Stimulated activated CD8-positive, alpha-beta memory T cell treated with anti-CD3 and anti-CD28 coated beads, Interleukin-15, amount 100 ng/mL, for 1 hour (primary cell): ENCODE measurements around the gene SSX4B.
"Not testable (repeated sequence)": the region's sequence is repeated elsewhere in the genome, so short reads cannot be mapped to it uniquely, and the experiment has no call there.

ENCODE experiments used
- DNase-seq: peaks from one replicate; pipeline ENCODE4 v3.0.0-alpha.2; 2020; ENCODE audit warnings: low read depth

The SSX4B gene, protein sequence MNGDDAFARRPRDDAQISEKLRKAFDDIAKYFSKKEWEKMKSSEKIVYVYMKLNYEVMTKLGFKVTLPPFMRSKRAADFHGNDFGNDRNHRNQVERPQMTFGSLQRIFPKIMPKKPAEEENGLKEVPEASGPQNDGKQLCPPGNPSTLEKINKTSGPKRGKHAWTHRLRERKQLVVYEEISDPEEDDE

GRCh38 chrX:48411860-48412259 lies at the start of gene SSX4B:
Gene SSX4B (minus strand): TSS chrX:48411960. CDS start chrX:48411372, 588 bp downstream.
- not testable (repeated sequence) for DNase-seq

DNA sequence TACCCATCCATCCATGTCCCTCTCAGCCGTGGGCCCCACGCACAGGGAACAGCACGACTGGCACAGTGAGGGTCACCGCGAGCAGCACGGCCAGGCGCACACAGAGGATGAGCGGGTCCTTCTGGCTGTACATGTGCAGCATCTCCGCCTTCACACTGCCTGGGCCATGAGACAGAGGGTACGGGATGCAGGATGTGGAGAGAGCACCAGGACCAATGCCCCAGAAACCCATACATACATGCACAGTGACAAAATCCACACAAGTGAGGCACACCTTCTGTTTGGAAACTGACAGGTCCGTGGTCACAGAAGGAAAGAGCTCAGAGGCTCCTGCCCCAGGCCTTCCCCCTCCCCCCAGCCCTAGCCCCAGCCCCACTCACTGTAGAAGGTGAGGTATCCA lies 48.8 kb upstream of the SSX4B start:
- DNase-seq: no peak

- DNase-seq: no peak
Observed at GRCh38 chrX:48460031-48460430, 48.3 kb upstream of the SSX4B start.

DNA sequence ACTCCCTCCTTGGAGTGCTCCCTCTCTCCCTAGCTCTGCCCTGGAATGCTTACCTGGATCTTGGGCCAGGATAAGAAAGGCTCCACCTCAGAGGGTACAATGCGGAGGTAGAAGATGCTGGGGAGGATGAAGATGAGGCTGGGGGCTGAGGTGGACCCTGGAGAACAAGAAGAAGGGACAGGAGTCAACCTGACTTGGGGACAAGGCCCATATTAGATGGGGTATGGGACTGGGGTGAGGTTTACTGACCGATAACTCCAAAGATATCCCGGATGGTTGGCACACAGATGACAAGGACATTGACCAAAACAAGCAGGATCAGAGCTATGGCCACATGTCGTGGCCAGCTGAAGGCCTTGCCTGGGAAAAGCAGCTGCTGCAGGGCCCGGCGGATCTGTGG lies 47.7 kb upstream of the SSX4B start:
- no peak for DNase-seq

- DNase-seq: no peak
Observed at GRCh38 chrX:48458711-48459110, 47.0 kb upstream of the SSX4B start.

GRCh38 chrX:48456628-48457331 lies 45.0 kb upstream of the SSX4B start:
- DNase-seq: no peak

DNA sequence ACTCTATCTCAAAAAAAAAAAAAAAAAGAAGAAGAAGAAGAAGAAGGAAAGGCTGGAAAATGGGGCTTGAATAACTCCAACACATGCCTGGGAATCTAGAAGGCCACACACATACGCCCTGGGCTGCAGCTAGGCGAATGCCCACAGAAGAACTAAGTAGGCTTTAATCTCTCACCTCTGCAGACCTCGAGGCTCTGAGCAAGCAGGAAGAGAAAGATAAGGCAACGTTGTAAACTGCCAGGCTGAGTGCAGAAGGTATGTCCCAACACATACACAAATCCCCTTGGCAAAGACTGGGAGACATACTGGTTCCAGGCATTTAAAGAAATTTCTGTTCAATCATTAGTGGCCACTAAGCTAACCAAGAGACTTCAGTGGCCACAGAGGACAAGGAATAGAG lies 39.9 kb upstream of the SSX4B start:
- DNase-seq: no peak

- no peak for DNase-seq
Observed at GRCh38 chrX:48450076-48450475, 38.3 kb upstream of the SSX4B start.

- not testable (repeated sequence) for DNase-seq
Observed at GRCh38 chrX:48447201-48447600, 35.4 kb upstream of the SSX4B start.

GRCh38 chrX:48433713-48434112 lies 22.0 kb upstream of the SSX4B start:
- not testable (repeated sequence) for DNase-seq

GRCh38 chrX:48430166-48430565 lies 18.4 kb upstream of the SSX4B start:
- DNase-seq: not testable (repeated sequence)

- not testable (repeated sequence) for DNase-seq
Observed at GRCh38 chrX:48429606-48430005, 17.8 kb upstream of the SSX4B start.

DNA sequence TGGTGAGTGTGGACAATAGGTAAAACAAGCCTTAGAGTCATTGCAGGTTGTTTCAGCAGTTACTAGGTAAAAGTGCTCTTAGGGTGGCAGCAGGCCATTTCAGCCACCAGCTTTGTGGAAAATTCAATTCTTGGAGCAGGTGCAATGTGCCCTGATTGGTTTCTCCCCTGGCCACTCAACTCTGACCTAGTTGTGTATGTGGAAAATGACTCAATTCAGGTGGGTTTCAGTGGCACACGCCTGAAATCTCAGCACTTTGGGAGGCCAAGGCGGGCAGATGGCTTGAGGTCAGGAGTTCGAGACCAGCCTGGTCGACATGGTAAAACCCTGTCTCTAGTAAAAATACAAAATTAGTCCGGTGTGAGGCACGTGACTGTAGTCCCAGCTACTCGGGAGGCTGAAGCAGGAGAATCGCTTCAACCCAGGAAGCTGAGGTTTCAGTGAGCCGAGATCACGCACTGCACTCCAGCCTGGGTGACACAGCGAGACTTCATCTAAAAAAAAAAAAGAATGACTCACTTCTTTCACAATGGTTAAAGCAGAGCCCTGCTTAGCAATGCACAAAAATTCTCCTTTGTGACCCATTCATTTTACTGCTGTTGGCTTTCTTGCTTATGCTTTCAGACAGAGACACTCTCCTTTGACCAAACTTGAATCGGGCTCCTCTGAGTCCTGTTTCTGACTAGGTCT lies 15.4 kb upstream of the SSX4B start:
- DNase-seq: not testable (repeated sequence)

DNA sequence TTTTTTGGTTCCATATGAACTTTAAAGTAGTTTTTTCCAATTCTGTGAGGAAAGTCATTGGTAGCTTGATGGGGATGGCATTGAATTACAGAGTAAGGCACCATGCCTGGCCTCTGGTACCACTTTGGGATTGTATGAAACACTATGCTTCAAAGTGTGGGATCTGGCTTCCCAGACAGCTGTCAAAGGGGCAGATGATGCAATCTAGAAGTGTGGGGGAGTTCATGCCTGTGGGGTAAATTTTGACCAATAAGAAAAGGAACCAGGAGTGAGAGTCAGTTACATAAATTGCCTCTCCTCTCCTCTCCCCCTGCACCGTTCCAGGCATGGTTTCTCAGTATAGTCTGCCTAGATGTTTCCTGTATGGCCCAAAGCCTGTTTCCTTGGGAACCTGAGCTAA lies 13.9 kb downstream of the SSX4B start:
- DNase-seq: not testable (repeated sequence)

- DNase-seq: not testable (repeated sequence)
Observed at GRCh38 chrX:48396931-48397330, 14.8 kb downstream of the SSX4B start.

GRCh38 chrX:48383239-48383638 lies 28.5 kb downstream of the SSX4B start, which contains the start of gene SSX4:
Gene SSX4 (plus strand): TSS chrX:48383539. CDS start chrX:48384054, 515 bp downstream.
- DNase-seq: not testable (repeated sequence)

DNA sequence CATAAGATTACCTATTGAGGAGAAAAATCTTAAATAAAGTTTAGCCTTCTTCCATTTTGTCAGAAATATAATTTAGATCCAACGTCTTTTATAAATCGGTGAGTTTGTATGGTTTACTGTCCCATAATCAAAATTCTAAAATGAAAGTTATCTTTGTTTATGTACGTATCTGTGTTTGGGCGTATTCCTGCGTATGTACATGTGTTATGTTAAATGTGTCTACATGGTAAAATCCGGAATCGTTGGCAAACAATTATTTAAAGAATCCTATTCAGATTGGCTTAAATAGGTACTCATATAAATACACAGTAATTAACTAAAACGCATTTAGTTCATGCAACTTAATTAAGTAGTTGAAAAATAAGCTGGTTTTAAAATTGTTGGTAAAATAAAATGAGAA lies 41.4 kb downstream of the SSX4B start:
- DNase-seq: not testable (repeated sequence)

GRCh38 chrX:48367717-48368408 lies 43.9 kb downstream of the SSX4B start:
- DNase-seq: not testable (repeated sequence)

GRCh38 chrX:48359281-48359680 lies 52.5 kb downstream of the SSX4B start:
- not testable (repeated sequence) for DNase-seq

- no peak for DNase-seq
Observed at GRCh38 chrX:48357681-48358080, 54.1 kb downstream of the SSX4B start.

DNA sequence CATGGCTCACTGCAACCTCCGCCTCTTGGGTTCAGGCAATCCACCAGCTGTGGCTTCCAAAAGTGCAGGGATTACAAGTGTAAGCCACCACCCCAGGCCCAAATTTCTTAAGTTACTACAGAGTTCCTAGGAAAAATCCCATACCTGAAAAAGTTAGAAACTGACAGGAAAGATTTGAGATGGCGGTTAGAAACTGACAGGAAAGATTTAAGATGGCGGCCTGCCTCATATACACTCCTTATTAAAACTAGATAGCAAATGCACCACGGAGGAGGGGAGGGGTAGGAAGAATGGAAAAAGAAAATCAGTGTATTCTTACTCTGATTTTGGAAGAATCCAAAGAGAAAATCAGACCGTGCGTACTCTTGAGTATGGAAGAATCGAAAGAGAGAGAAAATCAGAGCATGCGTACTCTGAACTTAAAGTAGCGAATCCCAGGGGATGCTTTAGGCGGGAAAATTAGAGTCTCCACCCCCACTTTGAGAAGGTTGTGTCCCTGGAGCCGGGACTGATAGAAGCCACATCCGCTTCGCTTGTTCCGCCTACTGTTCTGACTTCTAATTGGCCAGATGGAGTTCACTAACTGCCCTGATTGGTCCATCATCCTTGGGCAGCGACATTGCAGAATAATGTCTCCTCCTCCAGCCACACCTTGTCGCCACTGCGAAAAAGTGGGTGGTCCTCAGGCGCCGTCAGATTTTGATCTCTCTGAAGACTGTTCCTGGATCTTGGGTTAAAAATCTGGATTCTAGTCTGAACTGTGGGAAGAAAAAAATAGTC lies 55.3 kb downstream of the SSX4B start, which contains the start of gene SSX3:
TSS of gene SSX3 (minus strand) at position 389 of the 780 bp plus-strand sequence. CDS start 1,454 bp downstream, outside the sequence.
- DNase-seq: not testable (repeated sequence)
